Omental fat pad (tissue), 4 donors: ENCODE measurements around the gene MRS2. TPM values are rescaled to one million over a fixed set of nuclear protein-coding genes. Genes with fewer than 3 reads are reported as not detected.
A peak's percentile ranks its signal among the peaks of the same experiment; 100 is the strongest.

Experiments
- ATAC-seq: fragments of 150-250 bp; one replicate; pipeline ENCODE4 v1.9.1; 2016; ENCODE audit warnings: mild to moderate bottlenecking, moderate library complexity; ENCODE audit not compliant: low FRiP score
- DNase-seq: peaks from one replicate; pipeline ENCODE4 v3.0.0-alpha.2; 2019; ENCODE audit warnings: low spot score
- total RNA-seq, 4 donors: library from RNA; depleted of rRNA; stranded (reverse); fragments of >200 nt; gene quantifications; one replicate each; pipeline ENCODE4 v1.1.0, GENCODE V29; 2016
- TF ChIP-seq, protein P1 (sequence below), 3 donors: fragments of 450-650 bp; IDR thresholded peaks; one replicate each; pipeline ENCODE4 v1.5.1; 2016 to 2017; ENCODE audit warnings: antibody characterized with exemption in 3 of 3, mild to moderate bottlenecking in 3 of 3, moderate library complexity in 2 of 3

Gene MRS2, protein sequence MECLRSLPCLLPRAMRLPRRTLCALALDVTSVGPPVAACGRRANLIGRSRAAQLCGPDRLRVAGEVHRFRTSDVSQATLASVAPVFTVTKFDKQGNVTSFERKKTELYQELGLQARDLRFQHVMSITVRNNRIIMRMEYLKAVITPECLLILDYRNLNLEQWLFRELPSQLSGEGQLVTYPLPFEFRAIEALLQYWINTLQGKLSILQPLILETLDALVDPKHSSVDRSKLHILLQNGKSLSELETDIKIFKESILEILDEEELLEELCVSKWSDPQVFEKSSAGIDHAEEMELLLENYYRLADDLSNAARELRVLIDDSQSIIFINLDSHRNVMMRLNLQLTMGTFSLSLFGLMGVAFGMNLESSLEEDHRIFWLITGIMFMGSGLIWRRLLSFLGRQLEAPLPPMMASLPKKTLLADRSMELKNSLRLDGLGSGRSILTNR
- total RNA-seq: 10 to 100 TPM; 22.8 to 27.5 (median 24.8) TPM

DNA sequence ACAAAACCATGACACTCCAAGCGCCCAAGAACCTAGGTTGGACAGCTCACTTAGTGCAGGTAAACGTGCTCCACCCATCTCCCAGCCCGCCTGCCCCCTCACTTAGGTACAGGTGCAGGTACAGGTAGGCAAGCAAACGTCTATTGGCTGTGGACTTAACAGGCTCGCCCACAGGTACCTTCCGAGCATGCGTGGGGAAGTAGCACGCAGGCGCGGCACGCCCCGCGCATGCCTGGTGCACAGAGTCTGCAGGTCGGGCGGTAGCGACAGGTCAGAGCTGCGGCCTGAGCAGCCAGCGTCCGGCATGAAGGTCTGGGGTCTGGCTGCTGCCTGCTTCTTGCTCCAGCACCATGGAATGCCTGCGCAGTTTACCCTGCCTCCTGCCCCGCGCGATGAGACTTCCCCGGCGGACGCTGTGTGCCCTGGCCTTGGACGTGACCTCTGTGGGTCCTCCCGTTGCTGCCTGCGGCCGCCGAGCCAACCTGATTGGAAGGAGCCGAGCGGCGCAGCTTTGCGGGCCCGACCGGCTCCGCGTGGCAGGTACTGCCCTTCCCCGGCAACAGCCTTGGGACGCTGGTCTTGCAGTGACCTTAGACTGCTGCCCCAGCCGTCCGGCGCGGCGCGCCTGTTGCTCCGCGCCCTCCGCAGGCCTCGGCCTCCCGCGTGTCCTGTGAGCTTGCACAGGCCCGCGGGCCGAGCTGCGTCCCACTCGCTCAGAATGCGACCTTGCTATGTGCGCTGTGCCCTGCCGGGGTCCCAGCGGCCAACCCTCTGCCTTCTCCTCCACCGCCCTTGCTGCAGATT, at the start of gene MRS2:
Gene MRS2 (plus strand): TSS at position 240 of the 804 bp plus-strand sequence. CDS start 111 bp downstream, at position 351.
- TF ChIP-seq, protein P1, sequence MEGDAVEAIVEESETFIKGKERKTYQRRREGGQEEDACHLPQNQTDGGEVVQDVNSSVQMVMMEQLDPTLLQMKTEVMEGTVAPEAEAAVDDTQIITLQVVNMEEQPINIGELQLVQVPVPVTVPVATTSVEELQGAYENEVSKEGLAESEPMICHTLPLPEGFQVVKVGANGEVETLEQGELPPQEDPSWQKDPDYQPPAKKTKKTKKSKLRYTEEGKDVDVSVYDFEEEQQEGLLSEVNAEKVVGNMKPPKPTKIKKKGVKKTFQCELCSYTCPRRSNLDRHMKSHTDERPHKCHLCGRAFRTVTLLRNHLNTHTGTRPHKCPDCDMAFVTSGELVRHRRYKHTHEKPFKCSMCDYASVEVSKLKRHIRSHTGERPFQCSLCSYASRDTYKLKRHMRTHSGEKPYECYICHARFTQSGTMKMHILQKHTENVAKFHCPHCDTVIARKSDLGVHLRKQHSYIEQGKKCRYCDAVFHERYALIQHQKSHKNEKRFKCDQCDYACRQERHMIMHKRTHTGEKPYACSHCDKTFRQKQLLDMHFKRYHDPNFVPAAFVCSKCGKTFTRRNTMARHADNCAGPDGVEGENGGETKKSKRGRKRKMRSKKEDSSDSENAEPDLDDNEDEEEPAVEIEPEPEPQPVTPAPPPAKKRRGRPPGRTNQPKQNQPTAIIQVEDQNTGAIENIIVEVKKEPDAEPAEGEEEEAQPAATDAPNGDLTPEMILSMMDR (IDR thresholded peaks at IDR 0.05): no peak
- DNase-seq (peak; percentile 31), ATAC-seq (peak; percentile 97)

DNA sequence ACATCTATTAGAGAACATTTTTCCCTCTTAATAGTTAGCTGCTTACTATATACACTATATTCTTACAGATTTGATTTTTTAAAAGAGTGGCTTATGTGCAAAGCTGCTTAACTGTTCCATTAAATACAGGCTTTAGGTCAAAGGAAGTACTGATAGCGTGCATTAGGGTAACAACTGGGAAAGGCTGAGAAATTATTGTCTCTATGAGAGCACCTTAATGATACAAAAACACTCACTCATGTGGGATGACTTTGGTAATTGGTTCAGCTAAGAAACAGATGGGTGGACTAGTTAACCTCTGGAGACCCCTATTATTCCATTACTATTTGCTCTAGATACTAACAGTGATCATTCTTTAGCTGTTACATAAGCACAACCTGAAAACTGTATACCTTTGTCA, 48.9 kb upstream of the MRS2 start:
- TF ChIP-seq, protein P1 (IDR thresholded peaks at IDR 0.05): no peak
- no peak for DNase-seq
- ATAC-seq: no peak

DNA sequence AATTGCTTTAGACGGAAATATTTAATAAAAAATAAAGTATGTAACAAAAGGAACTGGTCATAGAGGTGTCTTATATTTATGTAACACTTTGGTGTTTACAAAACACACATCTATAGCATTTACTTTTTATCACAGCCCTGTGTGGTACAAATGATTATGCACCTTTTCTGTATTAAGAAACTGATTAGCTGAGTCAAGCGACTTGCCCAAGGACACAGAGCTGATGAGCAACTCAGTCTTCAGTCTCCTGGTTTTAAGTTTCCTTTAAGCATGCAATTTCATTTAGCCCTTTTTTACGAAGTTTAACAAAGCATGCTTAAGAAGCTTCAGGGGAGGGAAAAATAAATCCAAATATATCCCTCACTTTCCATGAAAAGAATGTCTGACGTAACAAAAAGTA, 47.3 kb upstream of the MRS2 start:
- DNase-seq: no peak
- TF ChIP-seq, protein P1 (IDR thresholded peaks at IDR 0.05): no peak
- no peak for ATAC-seq

DNA sequence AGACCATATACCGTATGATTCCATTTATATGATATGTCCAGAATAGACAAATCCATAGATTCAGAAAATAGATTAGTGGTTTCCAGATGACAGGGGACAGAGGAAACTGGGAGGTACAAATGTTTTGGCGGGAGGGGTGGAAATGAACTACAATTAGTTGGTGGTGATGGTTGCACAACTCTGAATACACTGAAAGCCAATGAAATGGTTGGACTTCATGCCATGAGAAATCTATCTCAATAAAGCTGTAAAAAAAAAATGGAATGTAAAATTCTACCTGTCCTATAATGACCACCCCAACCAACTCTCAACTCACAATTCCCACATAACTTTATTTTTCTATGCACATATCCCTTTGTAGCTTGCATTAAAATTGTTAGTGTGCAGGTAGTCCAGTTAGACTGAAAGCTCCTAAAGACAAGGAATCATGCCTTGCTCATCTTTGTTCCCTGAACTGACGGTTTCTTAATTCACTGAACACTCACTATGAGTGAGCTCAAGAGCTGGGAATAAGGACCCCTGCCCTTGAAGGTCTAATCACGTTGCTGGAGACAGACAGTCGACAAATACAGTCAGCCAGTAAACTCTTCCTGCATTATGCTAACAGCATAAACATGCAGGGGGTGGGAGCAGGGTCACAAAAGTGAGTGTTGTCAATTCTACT, 46.3 kb upstream of the MRS2 start:
- DNase-seq (no peak), ATAC-seq (no peak)
- TF ChIP-seq, protein P1 (IDR thresholded peaks at IDR 0.05): no peak

DNA sequence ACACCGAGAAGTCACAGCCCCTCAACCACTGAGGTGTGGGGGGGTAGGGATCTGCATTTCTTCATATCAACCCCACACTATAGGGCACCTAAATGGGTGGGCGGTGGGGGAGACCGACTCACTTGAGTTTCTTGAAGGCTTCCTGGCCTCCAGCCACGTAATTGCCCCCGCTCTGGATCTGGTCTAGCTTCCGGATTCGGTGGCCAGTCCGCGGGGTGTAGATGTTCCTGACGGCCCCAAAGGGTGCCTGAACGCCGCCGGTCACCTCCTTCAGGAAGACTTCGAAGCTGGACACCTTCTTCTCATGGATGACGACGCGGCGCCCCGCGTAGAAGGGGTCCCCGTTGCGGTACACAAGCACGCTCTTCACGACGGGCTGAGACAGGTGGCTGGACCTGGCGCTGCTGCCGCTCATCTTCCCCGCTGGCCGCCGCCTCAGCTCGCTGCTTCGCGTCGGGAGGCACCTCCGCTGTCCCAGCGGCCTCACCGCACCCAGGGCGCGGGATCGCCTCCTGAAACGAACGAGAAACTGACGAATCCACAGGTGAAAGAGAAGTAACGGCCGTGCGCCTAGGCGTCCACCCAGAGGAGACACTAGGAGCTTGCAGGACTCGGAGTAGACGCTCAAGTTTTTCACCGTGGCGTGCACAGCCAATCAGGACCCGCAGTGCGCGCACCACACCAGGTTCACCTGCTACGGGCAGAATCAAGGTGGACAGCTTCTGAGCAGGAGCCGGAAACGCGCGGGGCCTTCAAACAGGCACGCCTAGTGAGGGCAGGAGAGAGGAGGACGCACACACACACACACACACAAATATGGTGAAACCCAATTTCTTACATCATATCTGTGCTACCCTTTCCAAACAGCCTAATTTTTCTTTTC, 45.2 kb upstream of the MRS2 start, which contains the start of gene DCDC2:
Gene DCDC2 (minus strand): TSS at position 724 of the 883 bp plus-strand sequence. CDS start 309 bp downstream, at position 415.
- TF ChIP-seq, protein P1 (IDR thresholded peaks at IDR 0.05): no peak
- ATAC-seq: peak; percentile 53
- no peak for DNase-seq
